Fibroblast of villous mesenchyme (primary cell): ENCODE data around the gene MEF2D. TPM values are rescaled to one million over a fixed set of nuclear protein-coding genes. Genes with fewer than 3 reads are reported as not detected.

Experiments
- DNase-seq: peaks from one replicate; pipeline ENCODE4 v3.0.0-alpha.2; 2010; ENCODE audit warnings: low read depth
- H3K4me3 ChIP-seq: 2 replicates; pipeline ENCODE4 v1.5.1; 2011; ENCODE audit warnings: low read depth, mild to moderate bottlenecking, low read length
- CTCF ChIP-seq: IDR thresholded peaks from 2 replicates; pipeline ENCODE4 v1.5.1; 2012; ENCODE audit warnings: low read depth, mild to moderate bottlenecking, low read length; ENCODE audit not compliant: insufficient read depth
- total RNA-seq: library from RNA; depleted of rRNA; stranded (reverse); fragments of >200 nt; gene quantifications from 2 replicates; pipeline ENCODE4 v1.2.3, GENCODE V29; 2012

MEF2D gene
- total RNA-seq, 1 donor = 10.8 TPM

DNA sequence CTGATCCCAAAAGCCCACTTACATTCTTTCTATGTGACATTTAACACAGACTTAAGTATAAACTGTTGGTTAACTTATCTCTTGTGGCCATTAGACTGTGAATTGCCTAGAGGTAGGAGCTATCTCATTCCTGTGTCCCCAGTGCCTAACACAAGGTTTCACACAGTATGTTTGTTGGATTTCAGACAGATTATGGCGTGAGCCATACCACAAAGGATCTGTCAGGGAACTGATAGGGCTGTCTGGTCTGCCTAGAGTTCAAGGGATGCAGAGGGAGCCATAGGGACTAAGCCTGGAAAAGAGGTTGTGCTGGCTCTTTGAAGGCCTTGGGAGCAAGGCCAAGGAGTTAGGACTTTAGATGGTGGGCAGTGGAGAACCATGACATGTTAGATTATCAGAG lies 40.0 kb downstream of the MEF2D start:
- no peak overlapping the region for H3K4me3 ChIP-seq
- DNase-seq = no peak
- TF ChIP-seq CTCF = no peak

GRCh38 chr1:156458181-156458503 lies 42.4 kb downstream of the MEF2D start:
- peak; percentile 49 for DNase-seq
- no peak overlapping the region for H3K4me3 ChIP-seq
- TF ChIP-seq CTCF = no peak

GRCh38 chr1:156456625-156457465 lies 43.7 kb downstream of the MEF2D start:
- DNase-seq = peak; percentile 98
- no peak for TF ChIP-seq CTCF

DNA sequence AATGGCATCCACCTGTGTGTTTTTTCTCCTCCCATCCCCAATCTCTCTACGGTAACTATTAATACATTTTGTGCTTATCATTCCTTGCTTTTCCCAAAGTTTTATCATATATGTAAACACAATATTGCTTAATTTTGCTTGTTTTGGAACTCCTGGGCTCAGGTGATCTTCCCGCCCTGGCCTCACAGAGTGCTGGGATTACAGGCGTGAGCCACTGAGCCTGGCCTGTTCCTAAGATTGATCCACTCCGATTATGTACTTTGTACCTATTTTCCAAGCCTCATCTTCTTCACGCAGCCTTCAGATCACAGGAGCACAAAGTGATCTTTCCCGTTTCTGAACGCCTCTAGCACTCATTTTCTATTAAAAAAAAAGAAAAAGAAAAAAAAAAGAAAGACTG lies 45.2 kb downstream of the MEF2D start:
- no peak for TF ChIP-seq CTCF
- H3K4me3 ChIP-seq = no peak overlapping the region
- DNase-seq = no peak

More at GRCh38 chr1:156456625-156457465, 43.7 kb downstream of the MEF2D start:
- peak overlapping the region; percentile 65 for H3K4me3 ChIP-seq

GRCh38 chr1:156452907-156453306 lies 47.7 kb downstream of the MEF2D start:
- no peak for DNase-seq
- no peak for TF ChIP-seq CTCF
- H3K4me3 ChIP-seq = no peak overlapping the region

- H3K4me3 ChIP-seq = no peak overlapping the region
- DNase-seq = no peak
These were observed 48.9 kb downstream of the MEF2D start for GRCh38 chr1:156451505-156452160.

More at GRCh38 chr1:156451505-156452160, 48.9 kb downstream of the MEF2D start:
- TF ChIP-seq CTCF = no peak
